GM12891 (cell line): ENCODE data around the gene SLX4IP.
A peak's percentile ranks its signal among the peaks of the same experiment; 100 is the strongest.

Experiments used
- DNase-seq: peaks from one replicate; pipeline ENCODE4 v3.0.0; 2011; ENCODE audit warnings: low spot score; ENCODE audit not compliant: insufficient read length
- FAIRE-seq: peaks from 2 replicates; lab custom pipeline; 2011; peaks lifted over from hg19 to GRCh38; lab: Jason Lieb, UNC
- PAX5 ChIP-seq: IDR thresholded peaks from 2 replicates; pipeline ENCODE4 v1.6.1; 2011; ENCODE audit warnings: low read length, moderate library complexity, mild to moderate bottlenecking; ENCODE audit not compliant: insufficient read depth, severe bottlenecking
- POLR2A ChIP-seq: IDR thresholded peaks from 2 replicates; pipeline ENCODE4 v1.6.1; 2011; ENCODE audit warnings: low read depth, low read length, control low read depth
- POLR2AphosphoS5 ChIP-seq: IDR thresholded peaks from 2 replicates; pipeline ENCODE4 v1.6.1; 2011; ENCODE audit warnings: low read depth, low read length, control low read depth
- POU2F2 ChIP-seq: IDR thresholded peaks from 2 replicates; pipeline ENCODE4 v1.6.1; 2011; ENCODE audit warnings: low read depth, mild to moderate bottlenecking, control low read depth, low read length, moderate library complexity
- SPI1 ChIP-seq: IDR thresholded peaks from 2 replicates; pipeline ENCODE4 v1.6.1; 2011; ENCODE audit warnings: low read depth, low read length, control low read depth
- TAF1 ChIP-seq: IDR thresholded peaks from 2 replicates; pipeline ENCODE4 v1.6.1; 2011; ENCODE audit warnings: low read depth, low read length, control low read depth

The SLX4IP gene

DNA sequence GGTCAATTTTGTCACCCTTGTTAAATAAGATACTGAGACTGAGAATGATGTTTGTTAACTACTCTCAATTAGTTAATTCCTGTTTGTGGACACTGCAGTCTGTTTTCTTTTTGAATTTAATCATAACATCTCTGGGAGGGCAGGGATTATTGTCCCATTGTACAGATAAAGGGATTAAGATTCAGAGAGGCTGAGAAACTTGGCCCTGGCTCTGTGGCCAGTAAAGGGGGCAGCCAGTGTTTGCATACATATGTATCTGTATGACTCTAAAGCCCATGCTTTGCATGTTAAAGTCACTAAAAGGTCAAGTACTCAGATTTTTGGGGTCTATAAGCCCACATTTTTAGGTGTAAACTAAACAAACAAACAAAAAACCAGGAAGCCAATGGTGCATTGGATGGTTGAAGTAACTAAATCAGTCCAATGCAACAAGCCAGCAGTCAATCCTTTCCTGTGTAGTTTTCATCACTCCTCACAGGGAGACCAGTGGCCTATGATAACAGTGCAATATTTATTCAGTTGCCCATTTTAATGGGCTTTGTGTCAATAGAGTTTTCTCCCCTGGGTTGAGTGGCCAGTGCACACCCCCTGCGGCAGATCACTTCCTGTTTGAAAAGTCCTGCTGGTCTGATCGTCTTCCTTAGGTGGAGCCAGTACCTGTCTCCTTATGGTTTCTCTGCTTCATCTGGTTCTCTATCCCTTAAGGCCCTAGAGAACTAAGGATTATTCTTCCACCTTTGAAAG is 106.7 kb downstream of the SLX4IP start:
- FAIRE-seq: no peak
- TF ChIP-seq SPI1 (peak; percentile 33; the same call in 1 of the 2 replicates), POLR2AphosphoS5 (no peak), POU2F2 (no peak)
- no peak for DNase-seq

- FAIRE-seq: no peak
- TF ChIP-seq SPI1: no peak
- no peak for TF ChIP-seq POU2F2
- no peak for TF ChIP-seq TAF1
- TF ChIP-seq PAX5: no peak
- TF ChIP-seq POLR2AphosphoS5: no peak
- TF ChIP-seq POLR2A: no peak
- no peak for DNase-seq
Observed at GRCh38 chr20:10542442-10542841, 107.3 kb downstream of the SLX4IP start.

DNA sequence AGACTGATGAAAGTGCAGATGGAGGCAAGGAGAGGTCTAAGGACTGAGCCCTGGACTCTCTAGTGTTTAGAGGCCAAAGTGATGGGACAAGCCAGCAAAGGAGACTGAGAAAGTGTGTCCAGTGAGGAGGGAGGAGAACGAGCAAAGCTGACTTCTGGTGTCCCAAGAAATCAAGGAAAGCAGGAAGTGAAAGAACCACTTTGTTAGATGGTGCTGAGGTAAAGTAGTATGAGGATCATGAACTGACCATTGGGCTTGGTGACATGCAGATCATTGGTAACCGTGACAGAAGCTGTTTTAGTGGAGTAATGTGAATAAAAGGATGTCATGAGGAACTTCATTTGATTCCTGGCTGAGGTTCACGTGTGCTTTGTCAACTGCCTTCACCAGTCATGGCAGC is 108.4 kb downstream of the SLX4IP start:
- TF ChIP-seq SPI1 (peak; percentile 61), TAF1 (no peak), PAX5 (no peak)
- FAIRE-seq: no peak
- no peak for DNase-seq

GRCh38 chr20:10547276-10548114 is 112.4 kb downstream of the SLX4IP start:
- FAIRE-seq: no peak
- DNase-seq: no peak
- no peak for TF ChIP-seq POU2F2
- no peak for TF ChIP-seq POLR2AphosphoS5
- no peak for TF ChIP-seq POLR2A
- TF ChIP-seq TAF1: no peak
- TF ChIP-seq PAX5: no peak
- TF ChIP-seq SPI1: no peak

DNA sequence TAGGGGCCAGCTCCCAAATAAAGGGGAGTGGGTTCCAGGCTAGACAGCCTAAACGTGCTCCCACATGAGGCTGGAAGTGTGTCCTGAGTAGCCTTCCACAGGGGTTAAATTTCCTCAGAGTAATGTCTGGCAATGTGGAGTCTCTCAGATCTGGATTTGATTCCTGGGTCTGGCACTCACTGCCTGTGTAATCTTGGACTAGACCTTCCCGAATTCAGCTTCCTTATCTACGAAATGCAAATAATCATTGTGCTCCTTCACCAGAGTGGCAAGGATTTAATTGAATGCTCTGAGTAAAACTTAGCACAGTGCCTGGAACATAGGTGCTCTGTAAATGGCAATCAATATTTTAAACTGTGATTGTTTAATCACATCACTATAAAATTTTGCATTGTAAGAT is 114.4 kb downstream of the SLX4IP start:
- no peak for DNase-seq
- TF ChIP-seq TAF1: no peak
- no peak for TF ChIP-seq POU2F2
- no peak for TF ChIP-seq POLR2AphosphoS5
- no peak for TF ChIP-seq SPI1
- no peak for TF ChIP-seq POLR2A
- no peak for TF ChIP-seq PAX5
- FAIRE-seq: no peak

- no peak for DNase-seq
- TF ChIP-seq SPI1 (no peak), POLR2A (no peak), PAX5 (no peak), TAF1 (no peak), POLR2AphosphoS5 (no peak), POU2F2 (no peak)
- no peak for FAIRE-seq
Observed at GRCh38 chr20:10550204-10551118, 115.4 kb downstream of the SLX4IP start.

- FAIRE-seq (no peak), DNase-seq (peak; percentile 10)
- no peak for TF ChIP-seq TAF1
- TF ChIP-seq POU2F2: no peak
- no peak for TF ChIP-seq POLR2A
- TF ChIP-seq PAX5: no peak
- peak; percentile 59 for TF ChIP-seq SPI1
- TF ChIP-seq POLR2AphosphoS5: no peak
Observed at GRCh38 chr20:10551732-10552724, 116.9 kb downstream of the SLX4IP start.

DNA sequence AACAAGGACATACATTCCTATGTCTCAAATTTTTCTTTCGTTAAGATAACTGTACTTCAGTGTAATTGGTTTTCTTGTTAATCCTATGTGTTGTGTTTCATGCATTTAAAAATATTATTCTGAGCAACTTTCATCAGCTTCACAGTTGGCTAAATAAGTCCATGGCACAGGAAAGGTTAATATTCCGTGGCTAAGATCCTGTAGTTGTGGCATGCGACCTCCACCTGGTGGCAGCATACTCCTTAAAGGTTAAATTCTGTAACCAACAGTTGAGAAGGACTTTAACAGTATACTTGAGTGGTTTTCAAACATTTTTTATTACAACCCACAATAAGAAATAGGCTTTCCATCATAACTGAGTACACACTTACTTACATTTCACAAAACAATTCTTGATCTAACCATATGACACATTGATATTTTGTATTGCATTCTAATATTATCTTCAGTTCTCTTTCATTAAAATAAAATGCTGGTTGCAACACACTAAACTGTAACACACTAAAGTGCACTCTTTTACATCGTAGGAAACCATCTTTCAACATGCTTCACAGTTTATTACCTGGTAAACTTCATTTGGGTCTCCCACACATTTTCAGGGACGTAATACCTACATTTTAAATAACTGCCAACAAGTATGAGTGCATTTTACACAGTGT is 118.3 kb downstream of the SLX4IP start:
- FAIRE-seq (peak; percentile 82), DNase-seq (no peak)
- TF ChIP-seq PAX5 (no peak), SPI1 (no peak), POLR2AphosphoS5 (no peak), TAF1 (no peak), POU2F2 (no peak), POLR2A (no peak)

- no peak for TF ChIP-seq SPI1
- TF ChIP-seq POU2F2: no peak
- FAIRE-seq (no peak), DNase-seq (no peak)
Observed at GRCh38 chr20:10554285-10554684, 119.2 kb downstream of the SLX4IP start.
